Fibroblast of lung (primary cell): ENCODE data around the gene ISYNA1. TPM values are rescaled to one million over a fixed set of nuclear protein-coding genes. Genes with fewer than 3 reads are reported as not detected.

Experiments used
- DNase-seq, 2 donors: peaks; one replicate each; pipeline versions ENCODE4 v3.0.0 to v3.0.0-alpha.2; 2010; ENCODE audit warnings: low read depth in 2 of 2
- H2AFZ ChIP-seq: 2 replicates; pipeline ENCODE4 v1.5.1; 2012; ENCODE audit warnings: low read length, control low read depth, inconsistent platforms
- H3K27ac ChIP-seq: 2 replicates; pipeline ENCODE4 v1.5.1; 2011; ENCODE audit warnings: low read length, control low read depth; ENCODE audit not compliant: insufficient read depth
- H3K27me3 ChIP-seq: 2 replicates; pipeline ENCODE4 v1.5.1; 2011; ENCODE audit warnings: mild to moderate bottlenecking, low read length; ENCODE audit not compliant: control insufficient read depth, insufficient read depth
- H3K36me3 ChIP-seq: 2 replicates; pipeline ENCODE4 v1.5.1; 2011; ENCODE audit warnings: low read length; ENCODE audit not compliant: control insufficient read depth, insufficient read depth
- H3K4me1 ChIP-seq: 2 replicates; pipeline ENCODE4 v1.5.1; 2011; ENCODE audit warnings: low read length; ENCODE audit not compliant: control insufficient read depth, insufficient read depth; ENCODE audit errors: extremely low read depth
- H3K4me2 ChIP-seq: 2 replicates; pipeline ENCODE4 v1.5.1; 2011; ENCODE audit warnings: low read length, control low read depth; ENCODE audit not compliant: insufficient read depth; ENCODE audit errors: extremely low read depth
- H3K4me3 ChIP-seq, 4 experiments: fragments of 200-600 bp in 1 of 4; sonication (generic) in 1 of 4; replicated peaks in 1 of 4; 2 replicates each; pipeline ENCODE4 v1.5.1; 2011 to 2016; ENCODE audit warnings: low read length in 4 of 4, low read depth in 3 of 4, mild to moderate bottlenecking in 3 of 4, control low read depth in 2 of 4, inconsistent platforms in 1 of 4, mixed read lengths in 1 of 4; ENCODE audit not compliant: insufficient read depth in 1 of 4; ENCODE audit errors: control extremely low read depth in 1 of 4
- H3K79me2 ChIP-seq: 2 replicates; pipeline ENCODE4 v1.5.1; 2012; ENCODE audit warnings: mild to moderate bottlenecking, low read length, inconsistent platforms; ENCODE audit not compliant: control insufficient read depth, insufficient read depth
- H3K9ac ChIP-seq: 2 replicates; pipeline ENCODE4 v1.5.1; 2011; ENCODE audit warnings: mild to moderate bottlenecking, low read length, control low read depth; ENCODE audit not compliant: insufficient read depth
- H3K9me3 ChIP-seq: 2 replicates; pipeline ENCODE4 v1.5.1; 2012; ENCODE audit warnings: low read depth, low read length; ENCODE audit not compliant: control insufficient read depth, insufficient read depth
- H4K20me1 ChIP-seq: 2 replicates; pipeline ENCODE4 v1.5.1; 2011; ENCODE audit warnings: low read length; ENCODE audit not compliant: control insufficient read depth, insufficient read depth; ENCODE audit errors: extremely low read depth
- CTCF ChIP-seq, 2 donors: IDR thresholded peaks in 1 of 2; conservative IDR thresholded peaks in 1 of 2; 1 replicate in 1 of 2; 2 replicates in 1 of 2; pipeline ENCODE4 v1.5.1; 2011 to 2012; ENCODE audit warnings: low read length in 2 of 2, control low read depth in 1 of 2, inconsistent platforms in 1 of 2, low read depth in 1 of 2, mild to moderate bottlenecking in 1 of 2
- EZH2 ChIP-seq: IDR thresholded peaks from 2 replicates; pipeline ENCODE4 v1.5.1; 2012; ENCODE audit warnings: low read length, control low read depth, mild to moderate bottlenecking; ENCODE audit errors: missing control alignments
- polyA plus RNA-seq, 2 donors: library from polyadenylated mRNA; depleted of rRNA in 1 of 2; stranded (reverse) in 1 of 2; unstranded in 1 of 2; fragments of >200 nt; gene quantifications; 2 replicates each; pipeline ENCODE4 v1.2.1, GENCODE V29; 2011 to 2012; ENCODE audit warnings: missing spikeins in 1 of 2
- total RNA-seq: library from RNA; depleted of rRNA; stranded (reverse); fragments of >200 nt; gene quantifications from 2 replicates; pipeline ENCODE4 v1.2.1, GENCODE V29; 2014

The ISYNA1 gene
- total and polyA plus RNA-seq, 2 donors (not counting 1 experiment from before 2014, with no cell fraction given) = 10.3 to 25.6 TPM

- Histone ChIP-seq H3K4me3 (peak overlapping the region in 2 of 4 experiments; percentile 70 to 92), H2AFZ (no peak overlapping the region), H3K36me3 (peaks cover 2% of the 10 kb centered on the region), H3K4me1 (peaks cover 5% of the 10 kb centered on the region), H3K27ac (no peak overlapping the region), H3K9ac (no peak overlapping the region), H3K9me3 (no peaks in the 10 kb centered on the region), H4K20me1 (no peaks in the 10 kb centered on the region), H3K79me2 (peaks cover 4% of the 10 kb centered on the region), H3K27me3 (peaks cover 2% of the 10 kb centered on the region), H3K4me2 (no peak overlapping the region)
- TF ChIP-seq EZH2 = no peak
- no peak for TF ChIP-seq CTCF (conservative IDR thresholded peaks at IDR 0.05 in 1 of 2, IDR thresholded peaks at IDR 0.05 in 1 of 2; ENCODE audit: low read depth in 1 of 2, low read length in 2 of 2)
- peak in 1 of 2 donors; percentile 53 for DNase-seq
These were observed 47.6 kb downstream of the ISYNA1 start for GRCh38 chr19:18390065-18390907.

GRCh38 chr19:18389726-18390064 is 48.2 kb downstream of the ISYNA1 start:
- H3K9ac ChIP-seq = no peak overlapping the region
- no peaks in the 10 kb centered on the region for H3K9me3 ChIP-seq
- H3K79me2 ChIP-seq = peaks cover 4% of the 10 kb centered on the region
- no peak for DNase-seq
- H3K27me3 ChIP-seq = peaks cover 2% of the 10 kb centered on the region
- TF ChIP-seq CTCF (conservative IDR thresholded peaks at IDR 0.05 in 1 of 2, IDR thresholded peaks at IDR 0.05 in 1 of 2; ENCODE audit: low read depth in 1 of 2, low read length in 2 of 2) = no peak
- no peak for TF ChIP-seq EZH2
- H2AFZ ChIP-seq = no peak overlapping the region
- peak overlapping the region in 2 of 4 experiments; percentile 70 to 92 for H3K4me3 ChIP-seq
- H4K20me1 ChIP-seq = no peaks in the 10 kb centered on the region
- no peak overlapping the region for H3K27ac ChIP-seq
- H3K4me2 ChIP-seq = no peak overlapping the region
- peaks cover 2% of the 10 kb centered on the region for H3K36me3 ChIP-seq
- H3K4me1 ChIP-seq = peaks cover 5% of the 10 kb centered on the region

- no peak for TF ChIP-seq EZH2
- no peak for TF ChIP-seq CTCF (conservative IDR thresholded peaks at IDR 0.05 in 1 of 2, IDR thresholded peaks at IDR 0.05 in 1 of 2; ENCODE audit: low read depth in 1 of 2, low read length in 2 of 2)
- no peak for DNase-seq
- Histone ChIP-seq H3K36me3 (peaks cover 2% of the 10 kb centered on the region), H3K79me2 (peaks cover 4% of the 10 kb centered on the region), H2AFZ (no peak overlapping the region), H3K4me3 (peak overlapping the region in 3 of 4 experiments; percentile 0 to 92 (median 70)), H3K4me1 (peaks cover 5% of the 10 kb centered on the region), H3K27me3 (peaks cover 2% of the 10 kb centered on the region), H3K9ac (no peak overlapping the region), H3K27ac (no peak overlapping the region), H4K20me1 (no peaks in the 10 kb centered on the region), H3K4me2 (peak overlapping the region; percentile 79), H3K9me3 (no peaks in the 10 kb centered on the region)
These were observed 48.8 kb downstream of the ISYNA1 start for GRCh38 chr19:18388960-18389725.
